NB4 (cell line): ENCODE data around the gene WNK1.

Experiments used
- POLR2A ChIP-seq: IDR thresholded peaks from 2 replicates; pipeline ENCODE4 v1.6.1; 2011; ENCODE audit warnings: mild to moderate bottlenecking; ENCODE audit not compliant: insufficient read length; ENCODE audit errors: extremely low read depth
- TF ChIP-seq, protein P1 (sequence below): IDR thresholded peaks from 2 replicates; pipeline ENCODE4 v1.6.1; 2011; ENCODE audit warnings: low read depth, low read length

DNA sequence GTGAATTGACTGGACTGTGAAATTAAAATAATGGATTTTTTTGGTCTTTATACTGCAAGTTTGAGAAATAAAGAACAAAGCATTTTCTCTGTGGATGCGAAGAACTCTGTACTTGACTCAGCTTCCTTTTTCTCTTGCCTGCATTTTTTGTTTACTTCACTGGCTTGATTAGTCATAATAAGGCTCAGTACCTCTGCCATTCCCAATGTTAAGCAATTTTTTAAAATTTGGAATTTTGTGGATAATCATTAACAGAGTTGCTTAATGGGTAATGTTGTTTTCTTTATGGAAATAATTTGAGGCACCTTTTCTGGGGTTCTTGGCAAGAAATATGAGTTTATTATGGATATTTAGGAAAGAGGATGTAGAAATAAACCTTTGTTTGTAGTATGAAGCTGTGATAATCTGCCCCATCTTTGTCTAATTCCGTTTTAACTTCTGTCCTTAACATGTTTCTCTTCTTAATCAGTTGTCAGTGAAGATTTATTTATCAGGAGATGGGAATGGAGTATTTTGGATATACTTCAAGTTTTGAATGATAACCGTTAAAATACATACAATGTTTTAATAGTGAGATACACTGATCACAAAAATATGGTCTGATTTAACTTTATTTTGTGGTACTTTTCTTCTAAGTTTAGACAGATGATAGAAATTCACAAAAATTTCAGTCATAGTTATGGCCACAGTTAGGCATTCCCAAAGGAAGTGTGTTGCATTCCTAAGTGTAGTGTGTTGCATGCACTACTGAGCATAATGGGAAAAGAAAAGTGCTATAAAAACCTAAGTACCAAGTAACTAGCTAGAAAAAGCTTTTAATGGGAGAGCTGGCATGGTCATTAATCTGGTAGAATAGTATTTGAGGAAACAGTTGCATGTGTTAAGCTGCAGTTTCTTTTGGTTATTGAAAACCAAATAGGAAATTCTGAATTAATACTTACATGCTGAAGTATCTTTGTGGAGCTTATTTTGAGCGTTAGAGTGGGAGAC, 27.7 kb downstream of the WNK1 start:
- TF ChIP-seq POLR2A = no peak
- TF ChIP-seq, protein P1, sequence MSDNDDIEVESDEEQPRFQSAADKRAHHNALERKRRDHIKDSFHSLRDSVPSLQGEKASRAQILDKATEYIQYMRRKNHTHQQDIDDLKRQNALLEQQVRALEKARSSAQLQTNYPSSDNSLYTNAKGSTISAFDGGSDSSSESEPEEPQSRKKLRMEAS = no peak
